Measurements from ENCODE around the gene TESMIN. TPM values are rescaled to one million over a fixed set of nuclear protein-coding genes. Genes with fewer than 3 reads are reported as not detected.

TESMIN gene
- total and polyA plus RNA-seq, 2 experiments from 2014 or later, result 1.1 TPM; not detected in 1

DNA sequence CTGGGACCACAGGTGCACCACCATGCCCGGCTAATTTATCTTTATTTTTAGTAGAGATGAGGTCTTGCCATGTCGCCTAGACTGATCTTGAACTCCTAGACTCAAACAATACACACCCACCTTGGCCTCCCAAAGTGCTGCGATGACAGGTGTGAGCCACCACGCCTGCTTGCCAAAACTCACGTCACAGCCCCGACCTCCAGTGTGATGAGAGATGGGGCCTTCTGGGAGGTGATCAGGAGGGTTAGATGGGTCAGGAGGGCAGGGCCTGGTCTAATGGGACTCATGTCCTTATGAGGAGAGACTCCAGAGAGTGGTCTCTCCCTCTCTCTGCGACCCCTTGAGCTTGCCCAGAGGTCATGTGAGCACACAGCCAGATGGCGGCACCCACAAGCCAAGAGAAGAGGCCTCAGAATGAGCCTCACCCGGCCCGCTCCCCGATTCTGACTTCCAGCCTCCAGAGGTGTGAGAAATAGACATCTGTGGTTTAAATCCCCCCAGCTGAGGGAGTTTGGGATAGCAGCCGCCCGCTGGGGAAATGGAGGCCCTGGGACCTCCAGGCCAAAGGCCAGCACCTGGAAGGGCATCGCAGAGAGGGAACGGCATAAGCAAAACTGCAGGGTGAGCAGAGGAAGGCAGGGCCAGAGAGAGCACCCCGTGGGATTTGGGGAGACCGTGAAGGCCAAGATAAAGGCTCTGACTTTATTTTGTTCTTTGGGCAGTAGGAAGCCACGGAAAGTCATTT lies 91.1 kb downstream of the TESMIN start:
- TF ChIP-seq EZH2phosphoT487 (IDR thresholded peaks at IDR 0.05; ENCODE audit: insufficient read depth, low read depth) (no peak), EZH2 (IDR thresholded peaks at IDR 0.05; ENCODE audit: insufficient read depth, poor library complexity, severe bottlenecking) (no peak)
- Histone ChIP-seq H3K4me3 (no peak overlapping the region), H3K9me3 (ENCODE audit: low read depth) (no peaks in the 10 kb centered on the region), H2AFZ (no peak overlapping the region), H3K4me2 (ENCODE audit: unreplicated experiment) (no peak overlapping the region), H3K9me2 (ENCODE audit: insufficient read depth) (no peaks in the 10 kb centered on the region), H3K27me3 (replicated peaks; ENCODE audit: insufficient read depth) (peaks cover 25% of the 10 kb centered on the region), H4K20me1 (ENCODE audit: insufficient read depth) (no peaks in the 10 kb centered on the region), H3F3A (ENCODE audit: insufficient read depth) (0 out of 2 replicates have a peak, but pooled peaks cover 3% of the 10 kb centered on the region), H3K36me3 (ENCODE audit: low read depth) (no peaks in the 10 kb centered on the region), H3K79me2 (ENCODE audit: insufficient read depth) (no peaks in the 10 kb centered on the region), H3K27ac (no peak overlapping the region), H3K9ac (no peak overlapping the region), H3K4me1 (ENCODE audit: insufficient read depth) (peaks cover 10% of the 10 kb centered on the region; the same call in 1 of the 2 replicates)
- DNase-seq, result no peak
- 78 to 82% methylated on average over 18 of the region's 18 CpGs for WGBS, 2 experiments (ENCODE audit: low coverage in 1 of 2, low lambda C conversion rate in 2 of 2, missing lambda C conversion rate in 2 of 2)
- in situ Hi-C loops (cut with MboI), result no loop called here

DNA sequence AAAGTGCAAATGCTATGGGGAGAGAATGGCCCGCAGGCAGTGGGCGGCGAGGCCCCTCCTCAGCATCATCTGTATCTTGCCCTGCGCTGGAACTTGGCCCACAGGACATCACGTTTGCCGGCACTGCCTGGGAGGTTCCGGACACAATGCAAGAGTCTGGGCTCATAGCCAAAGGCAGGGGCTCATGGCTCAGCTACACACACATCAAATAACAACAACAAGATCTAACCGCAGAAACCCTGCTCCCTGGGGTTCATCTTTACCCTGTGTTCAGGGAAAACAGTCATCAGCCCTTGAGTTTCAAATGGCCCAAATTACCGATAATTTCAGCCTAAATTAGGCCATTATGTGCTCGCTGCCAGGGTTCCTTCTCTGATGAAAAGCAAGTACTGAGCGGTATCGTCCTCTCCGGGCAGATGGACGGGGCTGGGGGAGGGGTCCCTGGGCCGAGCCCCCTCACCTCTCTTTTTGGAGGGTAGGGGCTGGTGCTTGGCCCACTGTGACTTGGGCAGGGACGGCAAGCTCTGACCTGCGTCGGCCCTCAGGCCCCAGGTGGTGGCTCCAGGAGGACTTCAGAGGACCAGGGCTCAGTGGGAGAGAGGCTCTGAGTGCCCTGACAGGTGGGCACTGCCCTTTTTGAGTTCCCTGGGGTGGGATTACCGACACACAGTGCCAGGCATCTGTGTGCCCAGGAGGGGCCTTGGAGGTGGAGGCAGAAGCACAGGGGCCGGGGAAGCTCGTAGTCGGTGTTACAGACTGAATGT lies 92.0 kb downstream of the TESMIN start:
- Histone ChIP-seq H3K27me3 (replicated peaks; ENCODE audit: insufficient read depth) (peaks cover 18% of the 10 kb centered on the region), H3K4me3 (no peak overlapping the region), H2AFZ (no peak overlapping the region), H3K27ac (no peak overlapping the region), H4K20me1 (ENCODE audit: insufficient read depth) (no peaks in the 10 kb centered on the region), H3K9me2 (ENCODE audit: insufficient read depth) (no peaks in the 10 kb centered on the region), H3K4me1 (ENCODE audit: insufficient read depth) (peaks cover 10% of the 10 kb centered on the region; the same call in 1 of the 2 replicates), H3K36me3 (ENCODE audit: low read depth) (no peaks in the 10 kb centered on the region), H3K4me2 (ENCODE audit: unreplicated experiment) (no peak overlapping the region), H3K9ac (no peak overlapping the region), H3K79me2 (ENCODE audit: insufficient read depth) (no peaks in the 10 kb centered on the region), H3F3A (ENCODE audit: insufficient read depth) (0 out of 2 replicates have a peak, but pooled peaks cover 3% of the 10 kb centered on the region), H3K9me3 (ENCODE audit: low read depth) (no peaks in the 10 kb centered on the region)
- in situ Hi-C loops (cut with MboI), result no loop called here
- TF ChIP-seq EZH2phosphoT487 (IDR thresholded peaks at IDR 0.05; ENCODE audit: insufficient read depth, low read depth), result no peak
- no peak for TF ChIP-seq EZH2 (IDR thresholded peaks at IDR 0.05; ENCODE audit: insufficient read depth, poor library complexity, severe bottlenecking)
- peak; percentile 93 for DNase-seq
- 34 to 40% methylated on average over 21 to 22 of the region's 22 CpGs for WGBS, 2 experiments (ENCODE audit: low coverage in 1 of 2, low lambda C conversion rate in 2 of 2, missing lambda C conversion rate in 2 of 2)

DNA sequence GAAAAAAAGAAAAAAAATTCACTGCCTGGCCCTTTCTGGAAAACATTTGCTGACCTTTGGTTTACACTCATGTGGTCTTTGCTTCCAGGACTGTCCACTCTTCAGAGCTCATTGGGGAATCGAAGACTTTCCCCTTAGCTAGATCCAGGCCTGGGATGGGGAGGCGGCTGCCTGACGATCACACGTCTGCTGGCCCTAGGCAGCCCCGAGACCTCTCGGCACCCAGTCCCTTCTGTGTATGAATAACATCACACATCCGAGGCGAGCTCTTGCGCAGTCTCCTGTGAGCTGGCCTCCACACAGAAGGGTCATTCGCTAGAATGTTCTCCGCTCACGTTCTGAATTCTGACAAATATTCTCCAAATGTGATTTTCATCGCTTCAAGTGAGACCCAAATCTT lies 92.7 kb downstream of the TESMIN start:
- in situ Hi-C loops (cut with MboI), result no loop called here
- Histone ChIP-seq H3F3A (ENCODE audit: insufficient read depth) (0 out of 2 replicates have a peak, but pooled peaks cover 3% of the 10 kb centered on the region), H3K36me3 (ENCODE audit: low read depth) (no peaks in the 10 kb centered on the region), H3K27me3 (replicated peaks; ENCODE audit: insufficient read depth) (peaks cover 18% of the 10 kb centered on the region), H3K4me2 (ENCODE audit: unreplicated experiment) (no peak overlapping the region), H2AFZ (no peak overlapping the region), H3K4me1 (ENCODE audit: insufficient read depth) (peaks cover 10% of the 10 kb centered on the region; the same call in 1 of the 2 replicates), H3K4me3 (no peak overlapping the region), H3K9me3 (ENCODE audit: low read depth) (no peaks in the 10 kb centered on the region), H3K9ac (no peak overlapping the region), H3K79me2 (ENCODE audit: insufficient read depth) (no peaks in the 10 kb centered on the region), H3K27ac (no peak overlapping the region), H4K20me1 (ENCODE audit: insufficient read depth) (no peaks in the 10 kb centered on the region), H3K9me2 (ENCODE audit: insufficient read depth) (no peaks in the 10 kb centered on the region)
- DNase-seq, result no peak
- WGBS, 2 experiments (ENCODE audit: low coverage in 1 of 2, low lambda C conversion rate in 2 of 2, missing lambda C conversion rate in 2 of 2), result 89 to 94% methylated on average over 13 of the region's 13 CpGs
- TF ChIP-seq EZH2phosphoT487 (IDR thresholded peaks at IDR 0.05; ENCODE audit: insufficient read depth, low read depth), result no peak

DNA sequence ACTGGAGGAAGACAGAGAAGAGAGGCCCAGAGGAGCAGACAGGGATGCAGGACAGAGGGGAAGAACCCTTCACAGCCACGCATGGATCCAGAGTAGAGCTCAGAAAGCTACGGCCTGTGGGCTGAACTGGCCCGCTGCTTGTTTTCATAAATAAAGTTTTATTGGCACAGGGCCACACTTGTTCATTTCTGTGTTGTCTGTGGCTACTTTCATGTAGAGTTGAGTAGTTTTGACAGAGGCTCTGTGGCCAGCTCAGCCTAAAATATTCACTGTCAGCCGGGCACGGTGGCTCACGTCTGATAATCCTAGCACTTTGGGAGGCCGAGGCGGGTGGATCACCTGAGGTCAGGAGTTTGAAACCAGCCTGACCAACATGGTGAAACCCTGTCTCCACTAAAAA lies 93.2 kb downstream of the TESMIN start:
- Histone ChIP-seq H3F3A (ENCODE audit: insufficient read depth) (0 out of 2 replicates have a peak, but pooled peaks cover 3% of the 10 kb centered on the region), H3K9me3 (ENCODE audit: low read depth) (no peaks in the 10 kb centered on the region), H3K4me2 (ENCODE audit: unreplicated experiment) (no peak overlapping the region), H3K27ac (no peak overlapping the region), H3K27me3 (replicated peaks; ENCODE audit: insufficient read depth) (peaks cover 18% of the 10 kb centered on the region), H3K4me1 (ENCODE audit: insufficient read depth) (peaks cover 10% of the 10 kb centered on the region; the same call in 1 of the 2 replicates), H3K9me2 (ENCODE audit: insufficient read depth) (no peaks in the 10 kb centered on the region), H2AFZ (no peak overlapping the region), H3K79me2 (ENCODE audit: insufficient read depth) (no peaks in the 10 kb centered on the region), H3K36me3 (ENCODE audit: low read depth) (no peaks in the 10 kb centered on the region), H4K20me1 (ENCODE audit: insufficient read depth) (no peaks in the 10 kb centered on the region), H3K4me3 (no peak overlapping the region), H3K9ac (no peak overlapping the region)
- in situ Hi-C loops (cut with MboI), result no loop called here
- TF ChIP-seq EZH2phosphoT487 (IDR thresholded peaks at IDR 0.05; ENCODE audit: insufficient read depth, low read depth) (no peak), EZH2 (IDR thresholded peaks at IDR 0.05; ENCODE audit: insufficient read depth, poor library complexity, severe bottlenecking) (no peak)
- no peak for DNase-seq
- WGBS, 2 experiments (ENCODE audit: low coverage in 1 of 2, low lambda C conversion rate in 2 of 2, missing lambda C conversion rate in 2 of 2), result 98% methylated on average over 8 of the region's 8 CpGs

Other genes with a start within 250 kb of the TESMIN start
- gene GAL, start 67.0 kb downstream of the TESMIN start, total RNA-seq (2014; rRNA removed; shearing (Covaris generic)), result 0.97 and 1.5 TPM in 2 replicates
- 22.1 and 24.7 TPM in 2 replicates for gene GAL, start 67.0 kb downstream of the TESMIN start, polyA plus RNA-seq (2016; fragmentation: Nextera tagmentation; extraction: Ambion mirVana)
- gene CPT1A, start 90.4 kb upstream of the TESMIN start, total RNA-seq (2014; rRNA removed; shearing (Covaris generic)), result 20.1 and 23.6 TPM in 2 replicates
- gene CPT1A, start 90.4 kb upstream of the TESMIN start, polyA plus RNA-seq (2016; fragmentation: Nextera tagmentation; extraction: Ambion mirVana), result 9.5 and 9.6 TPM in 2 replicates
- gene MRPL21, start 152.3 kb upstream of the TESMIN start, total RNA-seq (2014; rRNA removed; shearing (Covaris generic)), result 22.6 and 45.0 TPM in 2 replicates
- gene MRPL21, start 152.3 kb upstream of the TESMIN start, polyA plus RNA-seq (2016; fragmentation: Nextera tagmentation; extraction: Ambion mirVana), result 122 and 126 TPM in 2 replicates
- 5.2 and 5.8 TPM in 2 replicates for gene IGHMBP2, start 152.4 kb upstream of the TESMIN start, total RNA-seq (2014; rRNA removed; shearing (Covaris generic))
- gene IGHMBP2, start 152.4 kb upstream of the TESMIN start, polyA plus RNA-seq (2016; fragmentation: Nextera tagmentation; extraction: Ambion mirVana), result 7.2 and 9.3 TPM in 2 replicates
- not detected in 2 replicates for gene MRGPRD, start 229.5 kb upstream of the TESMIN start, total RNA-seq (2014; rRNA removed; shearing (Covaris generic))
- not detected in 2 replicates for gene MRGPRD, start 229.5 kb upstream of the TESMIN start, polyA plus RNA-seq (2016; fragmentation: Nextera tagmentation; extraction: Ambion mirVana)

Measured in GM23248 (cell line).